ENCODE measurements around the gene SSRP1.

SSRP1 gene

GRCh38 chr11:57347336-57347735 is 11.6 kb upstream of the SSRP1 start:
- peaks cover 0 to 6% of the 10 kb centered on the region in 2 experiments for H3K4me1 ChIP-seq (ENCODE audit: control insufficient read depth in 1 of 2, insufficient read depth in 1 of 2, low read depth in 1 of 2, low read length in 1 of 2)
- TF ChIP-seq CTCF (IDR thresholded peaks at IDR 0.05) = no peak
- no peaks in the 10 kb centered on the region for H3K9me3 ChIP-seq
- H3K27ac ChIP-seq = no peak overlapping the region
- H3K4me3 ChIP-seq (ENCODE audit: low read depth in 1 of 2, low read length in 1 of 2) = no peak overlapping the region
- H3K36me3 ChIP-seq = no peaks in the 10 kb centered on the region
- H3K27me3 ChIP-seq = no peaks in the 10 kb centered on the region

- Histone ChIP-seq H3K4me1 (ENCODE audit: control insufficient read depth in 1 of 2, insufficient read depth in 1 of 2, low read depth in 1 of 2, low read length in 1 of 2) (peaks cover 0 to 6% of the 10 kb centered on the region in 2 experiments), H3K36me3 (no peaks in the 10 kb centered on the region), H3K27ac (no peak overlapping the region), H3K9me3 (no peaks in the 10 kb centered on the region), H3K4me3 (ENCODE audit: low read depth in 1 of 2, low read length in 1 of 2) (no peak overlapping the region), H3K27me3 (no peaks in the 10 kb centered on the region)
- peak; percentile 85 for TF ChIP-seq CTCF (IDR thresholded peaks at IDR 0.05)
Observed at GRCh38 chr11:57345555-57346211, 10.0 kb upstream of the SSRP1 start.

GRCh38 chr11:57344826-57345225 is 9.1 kb upstream of the SSRP1 start:
- Histone ChIP-seq H3K4me3 (ENCODE audit: low read depth in 1 of 2, low read length in 1 of 2) (no peak overlapping the region), H3K4me1 (ENCODE audit: control insufficient read depth in 1 of 2, insufficient read depth in 1 of 2, low read depth in 1 of 2, low read length in 1 of 2) (peaks cover 0 to 4% of the 10 kb centered on the region in 2 experiments), H3K9me3 (no peaks in the 10 kb centered on the region), H3K27ac (no peak overlapping the region), H3K36me3 (no peaks in the 10 kb centered on the region), H3K27me3 (peaks cover 8% of the 10 kb centered on the region)
- TF ChIP-seq CTCF (IDR thresholded peaks at IDR 0.05) = no peak

- no peak overlapping the region for H3K27ac ChIP-seq
- TF ChIP-seq CTCF (IDR thresholded peaks at IDR 0.05) = no peak
- H3K4me1 ChIP-seq (ENCODE audit: control insufficient read depth in 1 of 2, insufficient read depth in 1 of 2, low read depth in 1 of 2, low read length in 1 of 2) = peaks cover 0 to 4% of the 10 kb centered on the region in 2 experiments
- peaks cover 10% of the 10 kb centered on the region for H3K27me3 ChIP-seq
- H3K4me3 ChIP-seq (ENCODE audit: low read depth in 1 of 2, low read length in 1 of 2) = no peak overlapping the region
- no peaks in the 10 kb centered on the region for H3K36me3 ChIP-seq
- H3K9me3 ChIP-seq = no peaks in the 10 kb centered on the region
Observed at GRCh38 chr11:57343825-57344224, 8.1 kb upstream of the SSRP1 start.

- no peak for TF ChIP-seq CTCF (IDR thresholded peaks at IDR 0.05)
- H3K4me3 ChIP-seq (ENCODE audit: low read depth in 1 of 2, low read length in 1 of 2) = no peak overlapping the region
- peaks cover 10% of the 10 kb centered on the region for H3K27me3 ChIP-seq
- H3K4me1 ChIP-seq (ENCODE audit: control insufficient read depth in 1 of 2, insufficient read depth in 1 of 2, low read depth in 1 of 2, low read length in 1 of 2) = peaks cover 0 to 4% of the 10 kb centered on the region in 2 experiments
- no peak overlapping the region for H3K27ac ChIP-seq
- H3K9me3 ChIP-seq = no peaks in the 10 kb centered on the region
- no peaks in the 10 kb centered on the region for H3K36me3 ChIP-seq
Observed at GRCh38 chr11:57342702-57343101, 7.0 kb upstream of the SSRP1 start.

All from neutrophil (primary cell).